ENCODE data around the gene LINGO3. TPM values are rescaled to one million over a fixed set of nuclear protein-coding genes. Genes with fewer than 3 reads are reported as not detected.

LINGO3 gene
- total and polyA plus RNA-seq, 2 experiments from 2014 or later, result 0.23 to 2.1 TPM

DNA sequence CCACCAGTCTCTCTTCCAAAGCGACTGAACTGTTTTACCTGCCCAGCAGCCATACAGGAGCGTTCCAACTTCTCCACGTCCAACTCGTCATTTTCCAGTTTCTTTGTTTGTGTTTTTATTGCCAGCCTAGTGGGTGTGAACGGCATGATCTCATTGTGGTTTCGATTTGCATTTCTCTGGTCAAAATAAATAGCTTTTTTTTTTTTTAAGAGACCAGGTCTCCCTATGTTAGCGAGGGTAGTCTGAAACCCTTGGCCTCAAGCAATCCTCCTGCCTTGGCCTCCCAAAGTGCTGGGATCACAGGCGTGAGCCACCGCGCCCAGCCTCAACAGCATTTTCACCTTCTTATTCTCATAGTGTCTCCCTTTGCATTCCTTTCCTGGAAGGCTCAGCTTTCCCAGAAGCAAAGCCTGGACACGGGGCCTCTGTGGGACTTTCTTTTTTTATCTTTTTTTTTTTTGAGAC is 47.6 kb downstream of the LINGO3 start:
- Histone ChIP-seq H3K4me1 (ENCODE audit: low read depth) (no peaks in the 10 kb centered on the region), H3K27me3 (no peaks in the 10 kb centered on the region), H3K4me3 (no peak overlapping the region), H3K27ac (no peak overlapping the region), H3K36me3 (no peaks in the 10 kb centered on the region), H3K9me3 (ENCODE audit: low read depth) (no peaks in the 10 kb centered on the region)
- DNase-seq (ENCODE audit: low read depth in 1 of 2, low spot score in 1 of 2), result no peak
- TF ChIP-seq, protein P1, sequence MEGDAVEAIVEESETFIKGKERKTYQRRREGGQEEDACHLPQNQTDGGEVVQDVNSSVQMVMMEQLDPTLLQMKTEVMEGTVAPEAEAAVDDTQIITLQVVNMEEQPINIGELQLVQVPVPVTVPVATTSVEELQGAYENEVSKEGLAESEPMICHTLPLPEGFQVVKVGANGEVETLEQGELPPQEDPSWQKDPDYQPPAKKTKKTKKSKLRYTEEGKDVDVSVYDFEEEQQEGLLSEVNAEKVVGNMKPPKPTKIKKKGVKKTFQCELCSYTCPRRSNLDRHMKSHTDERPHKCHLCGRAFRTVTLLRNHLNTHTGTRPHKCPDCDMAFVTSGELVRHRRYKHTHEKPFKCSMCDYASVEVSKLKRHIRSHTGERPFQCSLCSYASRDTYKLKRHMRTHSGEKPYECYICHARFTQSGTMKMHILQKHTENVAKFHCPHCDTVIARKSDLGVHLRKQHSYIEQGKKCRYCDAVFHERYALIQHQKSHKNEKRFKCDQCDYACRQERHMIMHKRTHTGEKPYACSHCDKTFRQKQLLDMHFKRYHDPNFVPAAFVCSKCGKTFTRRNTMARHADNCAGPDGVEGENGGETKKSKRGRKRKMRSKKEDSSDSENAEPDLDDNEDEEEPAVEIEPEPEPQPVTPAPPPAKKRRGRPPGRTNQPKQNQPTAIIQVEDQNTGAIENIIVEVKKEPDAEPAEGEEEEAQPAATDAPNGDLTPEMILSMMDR (IDR thresholded peaks at IDR 0.05; ENCODE audit: low read depth, low read length), result no peak

DNA sequence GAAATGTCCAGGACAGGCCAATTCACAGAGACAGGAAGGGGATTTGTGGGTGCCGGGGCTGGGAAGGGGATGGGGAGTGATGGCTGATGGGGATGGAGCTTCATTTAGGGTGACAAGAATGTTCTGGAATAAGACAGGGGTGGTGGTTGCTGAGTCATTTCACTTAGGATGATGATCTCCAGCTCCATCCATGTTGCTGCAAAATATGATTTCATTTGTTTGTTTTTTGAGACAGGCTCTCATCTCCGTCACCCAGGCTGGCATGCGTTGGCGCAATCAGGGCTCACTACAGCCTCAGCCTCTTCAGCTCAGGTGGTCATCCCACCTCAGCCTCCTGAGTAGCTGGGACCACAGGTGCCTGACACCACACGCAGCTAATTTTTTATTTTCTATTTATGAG is 48.6 kb downstream of the LINGO3 start:
- no peaks in the 10 kb centered on the region for H3K27me3 ChIP-seq
- H3K9me3 ChIP-seq (ENCODE audit: low read depth), result no peaks in the 10 kb centered on the region
- TF ChIP-seq, protein P1 (IDR thresholded peaks at IDR 0.05; ENCODE audit: low read depth, low read length), result no peak
- H3K4me1 ChIP-seq (ENCODE audit: low read depth), result no peaks in the 10 kb centered on the region
- no peak for DNase-seq (ENCODE audit: low read depth in 1 of 2, low spot score in 1 of 2)
- no peak overlapping the region for H3K4me3 ChIP-seq
- no peaks in the 10 kb centered on the region for H3K36me3 ChIP-seq
- H3K27ac ChIP-seq, result no peak overlapping the region

Other genes starting within 250 kb of the LINGO3 start
- 15.1 and 17.4 TPM in 2 replicates for gene MOB3A, start 211.8 kb downstream of the LINGO3 start, total RNA-seq
- gene MOB3A, start 211.8 kb downstream of the LINGO3 start, polyA plus RNA-seq, result 21.6 and 22.0 TPM in 2 replicates
- 10.5 and 11.6 TPM in 2 replicates for gene IZUMO4, start 211.2 kb downstream of the LINGO3 start, total RNA-seq
- 2.6 and 4.9 TPM in 2 replicates for gene IZUMO4, start 211.2 kb downstream of the LINGO3 start, polyA plus RNA-seq
- 118 and 125 TPM in 2 replicates for gene AP3D1, start 156.6 kb downstream of the LINGO3 start, total RNA-seq
- 112 and 115 TPM in 2 replicates for gene AP3D1, start 156.6 kb downstream of the LINGO3 start, polyA plus RNA-seq
- 25.3 and 53.8 TPM in 2 replicates for gene DOT1L, start 144.2 kb downstream of the LINGO3 start, total RNA-seq
- 15.6 and 19.1 TPM in 2 replicates for gene DOT1L, start 144.2 kb downstream of the LINGO3 start, polyA plus RNA-seq
- 255 and 361 TPM in 2 replicates for gene PLEKHJ1, start 71.8 kb downstream of the LINGO3 start, total RNA-seq
- gene PLEKHJ1, start 71.8 kb downstream of the LINGO3 start, polyA plus RNA-seq, result 297 and 342 TPM in 2 replicates
- 60.6 and 66.9 TPM in 2 replicates for gene SF3A2, start 71.3 kb downstream of the LINGO3 start, total RNA-seq
- gene SF3A2, start 71.3 kb downstream of the LINGO3 start, polyA plus RNA-seq, result 110 and 111 TPM in 2 replicates
- gene AMH, start 58.8 kb downstream of the LINGO3 start, total RNA-seq, result 24.1 and 45.6 TPM in 2 replicates
- gene AMH, start 58.8 kb downstream of the LINGO3 start, polyA plus RNA-seq, result 23.2 and 71.4 TPM in 2 replicates
- gene JSRP1, start 51.7 kb downstream of the LINGO3 start, total RNA-seq, result 1.9 and 5.4 TPM in 2 replicates
- gene JSRP1, start 51.7 kb downstream of the LINGO3 start, polyA plus RNA-seq, result 0.79 and 4.2 TPM in 2 replicates
- 0.48 TPM in 1 of 2 replicates, not detected in the other for gene PEAK3, start 26.0 kb downstream of the LINGO3 start, total RNA-seq
- gene PEAK3, start 26.0 kb downstream of the LINGO3 start, polyA plus RNA-seq, result 0.06 and 0.51 TPM in 2 replicates
- 231 and 424 TPM in 2 replicates for gene LSM7, start 20.4 kb upstream of the LINGO3 start, total RNA-seq
- 157 and 176 TPM in 2 replicates for gene LSM7, start 20.4 kb upstream of the LINGO3 start, polyA plus RNA-seq
- 95.3 and 132 TPM in 2 replicates for gene SPPL2B, start 20.5 kb upstream of the LINGO3 start, total RNA-seq
- 90.4 and 90.9 TPM in 2 replicates for gene SPPL2B, start 20.5 kb upstream of the LINGO3 start, polyA plus RNA-seq
- not detected in 2 replicates for gene TMPRSS9, start 52.1 kb upstream of the LINGO3 start, total RNA-seq
- gene TMPRSS9, start 52.1 kb upstream of the LINGO3 start, polyA plus RNA-seq, result not detected in 2 replicates
- 76.7 and 93.0 TPM in 2 replicates for gene TIMM13, start 119.4 kb upstream of the LINGO3 start, total RNA-seq
- 287 and 292 TPM in 2 replicates for gene TIMM13, start 119.4 kb upstream of the LINGO3 start, polyA plus RNA-seq
- gene LMNB2, start 148.8 kb upstream of the LINGO3 start, total RNA-seq, result 78.6 and 127 TPM in 2 replicates
- gene LMNB2, start 148.8 kb upstream of the LINGO3 start, polyA plus RNA-seq, result 42.5 and 66.9 TPM in 2 replicates
- 44.8 and 75.2 TPM in 2 replicates for gene GADD45B, start 168.0 kb upstream of the LINGO3 start, total RNA-seq
- gene GADD45B, start 168.0 kb upstream of the LINGO3 start, polyA plus RNA-seq, result 30.5 and 66.4 TPM in 2 replicates